Measurements from ENCODE around the gene SLK. TPM values are rescaled to one million over a fixed set of nuclear protein-coding genes. Genes with fewer than 3 reads are reported as not detected.

The SLK gene
- total RNA-seq, 1 donor from 2014 or later: 122 TPM

GRCh38 chr10:103990531-103990930 is 23.6 kb downstream of the SLK start:
- DNase-seq: no peak
- Mint-ChIP-seq H3K36me3 (ENCODE audit: unreplicated experiment) (peaks cover 8% of the 10 kb centered on the region), H3K27ac (ENCODE audit: unreplicated experiment) (no peak overlapping the region), H3K4me1 (ENCODE audit: low read depth, unreplicated experiment) (peaks cover 17% of the 10 kb centered on the region), H3K9me3 (ENCODE audit: unreplicated experiment) (peaks cover 2% of the 10 kb centered on the region), H3K27me3 (ENCODE audit: unreplicated experiment) (no peaks in the 10 kb centered on the region), H3K4me3 (ENCODE audit: unreplicated experiment) (no peak overlapping the region)
- no peak for TF ChIP-seq CTCF (IDR thresholded peaks at IDR 0.05; ENCODE audit: partially characterized antibody, unreplicated experiment)

GRCh38 chr10:103991393-103992128 is 24.6 kb downstream of the SLK start:
- H3K4me1 Mint-ChIP-seq (ENCODE audit: low read depth, unreplicated experiment): peaks cover 17% of the 10 kb centered on the region
- H3K27ac Mint-ChIP-seq (ENCODE audit: unreplicated experiment): no peak overlapping the region
- H3K36me3 Mint-ChIP-seq (ENCODE audit: unreplicated experiment): peaks cover 8% of the 10 kb centered on the region
- TF ChIP-seq CTCF (IDR thresholded peaks at IDR 0.05; ENCODE audit: partially characterized antibody, unreplicated experiment): no peak
- H3K4me3 Mint-ChIP-seq (ENCODE audit: unreplicated experiment): no peak overlapping the region
- peaks cover 2% of the 10 kb centered on the region for H3K9me3 Mint-ChIP-seq (ENCODE audit: unreplicated experiment)
- no peak for DNase-seq
- H3K27me3 Mint-ChIP-seq (ENCODE audit: unreplicated experiment): no peaks in the 10 kb centered on the region

- Mint-ChIP-seq H3K27me3 (ENCODE audit: unreplicated experiment) (peaks cover 2% of the 10 kb centered on the region), H3K36me3 (ENCODE audit: unreplicated experiment) (peaks cover 8% of the 10 kb centered on the region), H3K9me3 (ENCODE audit: unreplicated experiment) (peaks cover 3% of the 10 kb centered on the region), H3K27ac (ENCODE audit: unreplicated experiment) (no peak overlapping the region), H3K4me3 (ENCODE audit: unreplicated experiment) (no peak overlapping the region), H3K4me1 (ENCODE audit: low read depth, unreplicated experiment) (peaks cover under 1% of the 10 kb centered on the region)
- no peak for DNase-seq
- no peak for TF ChIP-seq CTCF (IDR thresholded peaks at IDR 0.05; ENCODE audit: partially characterized antibody, unreplicated experiment)
Measured at GRCh38 chr10:103995134-103995533, 28.2 kb downstream of the SLK start.

GRCh38 chr10:103998805-103999204 is 31.9 kb downstream of the SLK start:
- no peaks in the 10 kb centered on the region for H3K4me1 Mint-ChIP-seq (ENCODE audit: low read depth, unreplicated experiment)
- peaks cover 8% of the 10 kb centered on the region for H3K36me3 Mint-ChIP-seq (ENCODE audit: unreplicated experiment)
- no peak overlapping the region for H3K27ac Mint-ChIP-seq (ENCODE audit: unreplicated experiment)
- H3K4me3 Mint-ChIP-seq (ENCODE audit: unreplicated experiment): no peak overlapping the region
- H3K27me3 Mint-ChIP-seq (ENCODE audit: unreplicated experiment): peaks cover 4% of the 10 kb centered on the region
- no peak for TF ChIP-seq CTCF (IDR thresholded peaks at IDR 0.05; ENCODE audit: partially characterized antibody, unreplicated experiment)
- H3K9me3 Mint-ChIP-seq (ENCODE audit: unreplicated experiment): peaks cover 2% of the 10 kb centered on the region
- no peak for DNase-seq

- Mint-ChIP-seq H3K27me3 (ENCODE audit: unreplicated experiment) (peaks cover 2% of the 10 kb centered on the region), H3K4me3 (ENCODE audit: unreplicated experiment) (no peak overlapping the region), H3K9me3 (ENCODE audit: unreplicated experiment) (no peaks in the 10 kb centered on the region), H3K27ac (ENCODE audit: unreplicated experiment) (no peak overlapping the region), H3K4me1 (ENCODE audit: low read depth, unreplicated experiment) (no peaks in the 10 kb centered on the region), H3K36me3 (ENCODE audit: unreplicated experiment) (no peaks in the 10 kb centered on the region)
- DNase-seq: no peak
- no peak for TF ChIP-seq CTCF (IDR thresholded peaks at IDR 0.05; ENCODE audit: partially characterized antibody, unreplicated experiment)
Measured at GRCh38 chr10:104002911-104003310, 36.0 kb downstream of the SLK start.

Measured in glutamatergic neuron (in vitro differentiated cells).